SK-N-DZ (cell line): ENCODE results near the gene NUTF2.
"Not testable (repeated sequence)": the region's sequence is repeated elsewhere in the genome, so short reads cannot be mapped to it uniquely, and the experiment has no call there.

ENCODE experiments used
- DNase-seq: peaks from one replicate; pipeline ENCODE4 v3.0.0-alpha.2; 2015; ENCODE audit warnings: low spot score

The NUTF2 gene

GRCh38 chr16:67883146-67883871 is 36.6 kb downstream of the NUTF2 start:
- no peak for DNase-seq

DNA sequence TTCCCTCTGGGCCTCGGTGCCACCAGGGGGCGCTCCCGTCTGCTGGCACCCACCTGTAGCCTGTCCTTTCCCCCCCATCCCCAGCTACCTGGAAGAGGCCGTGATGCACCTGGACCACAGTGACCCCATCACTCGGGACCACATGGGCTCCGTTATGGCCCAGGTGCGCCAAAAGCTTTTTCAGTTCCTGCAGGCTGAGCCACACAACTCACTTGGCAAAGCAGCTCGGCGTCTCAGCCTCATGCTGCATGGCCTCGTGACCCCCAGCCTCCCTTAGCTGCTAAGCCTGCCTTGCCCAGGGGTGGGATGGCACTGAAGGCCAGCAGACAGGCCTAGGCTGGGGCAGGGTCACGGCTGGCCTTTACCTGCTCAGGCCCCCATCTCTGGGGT is 37.1 kb downstream of the NUTF2 start:
- DNase-seq, result peak; percentile 38

- peak; percentile 84 for DNase-seq
Measured at GRCh38 chr16:67884684-67885083, 38.0 kb downstream of the NUTF2 start, which contains the start of gene NRN1L. Gene NRN1L (plus strand): TSS chr16:67884885. CDS start chr16:67884904, 19 bp downstream.

GRCh38 chr16:67885545-67885944 is 38.8 kb downstream of the NUTF2 start:
- DNase-seq, result no peak

GRCh38 chr16:67885976-67886375 is 39.2 kb downstream of the NUTF2 start:
- no peak for DNase-seq

DNA sequence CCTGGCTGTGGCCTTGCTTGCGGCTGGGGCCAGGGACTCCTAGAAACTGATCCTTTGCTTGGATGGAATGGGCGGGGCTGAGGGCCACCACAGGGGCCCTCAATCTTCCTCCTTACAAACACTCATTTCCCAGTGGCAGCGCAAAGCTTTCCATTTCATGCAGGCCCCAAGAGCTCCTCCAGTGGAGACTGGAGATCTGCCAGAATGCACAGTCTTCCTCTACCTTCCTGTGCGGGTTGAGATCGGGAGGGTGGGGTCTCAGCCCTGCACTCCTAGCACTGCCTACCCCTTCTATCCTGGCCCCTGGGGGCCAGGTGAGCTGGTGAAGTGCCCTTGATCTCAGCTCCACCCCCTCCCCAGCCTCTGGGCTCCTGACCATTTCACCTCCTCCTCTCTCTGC is 39.7 kb downstream of the NUTF2 start:
- DNase-seq, result no peak

GRCh38 chr16:67888331-67888730 is 41.6 kb downstream of the NUTF2 start:
- DNase-seq, result no peak

DNA sequence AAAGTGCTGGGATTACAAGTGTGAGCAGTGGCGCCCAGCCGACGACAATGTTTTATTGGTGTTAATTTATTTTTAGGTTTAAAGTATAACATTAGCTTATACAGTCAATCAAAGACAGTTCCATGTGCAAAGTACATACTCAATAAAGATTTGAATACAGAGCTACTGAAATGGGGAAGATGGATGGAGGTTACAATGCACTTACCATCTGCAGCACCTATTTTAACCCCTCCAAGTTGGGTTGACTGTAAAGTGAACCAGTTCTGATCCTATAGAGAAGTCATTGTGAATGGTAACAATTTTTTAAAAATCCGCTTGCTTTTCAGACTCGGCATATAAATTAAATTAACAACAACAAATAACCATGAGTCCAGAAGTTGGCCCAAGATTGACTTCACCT is 45.6 kb downstream of the NUTF2 start:
- no peak for DNase-seq

DNA sequence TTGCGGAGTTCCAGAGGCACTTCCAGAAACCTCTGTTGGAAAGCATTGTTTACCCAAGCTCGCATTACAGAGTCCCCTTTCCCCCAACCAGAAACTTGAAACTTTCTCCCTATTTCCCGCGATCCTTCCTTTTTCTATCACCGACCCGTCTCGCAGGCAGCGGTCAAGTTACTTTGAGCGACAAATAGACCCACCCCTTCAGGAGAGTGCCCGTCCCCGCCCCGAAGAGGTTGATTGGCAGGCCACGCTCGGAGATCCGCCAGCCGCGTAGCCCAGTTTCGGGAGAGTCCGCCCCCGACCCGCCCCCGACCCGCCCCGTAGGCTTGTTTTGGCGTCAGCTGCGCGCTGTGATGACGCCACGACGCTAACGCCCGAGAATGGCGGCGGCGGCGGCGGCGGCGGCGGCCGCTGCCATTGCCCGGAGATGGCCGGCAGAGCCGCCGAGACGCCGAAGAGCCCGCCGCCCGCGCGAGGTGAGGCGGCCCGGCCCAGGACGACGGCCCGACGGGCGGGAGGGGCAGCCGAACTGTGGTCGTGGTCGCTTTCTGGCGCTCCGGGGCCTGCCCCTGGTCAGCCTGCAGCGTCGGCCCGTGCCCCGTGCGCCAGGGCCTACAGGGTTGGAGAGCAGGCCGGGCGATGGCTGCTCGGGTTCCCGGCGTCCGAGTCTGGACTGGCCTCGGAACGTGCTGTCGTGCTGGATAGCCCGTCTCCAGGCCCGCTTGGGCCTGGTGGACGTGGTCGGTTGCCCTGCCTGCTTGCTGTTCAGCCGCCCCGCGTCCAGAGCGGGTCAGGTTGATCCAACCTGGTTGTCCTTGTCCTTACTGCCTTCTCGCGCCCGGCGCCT is 46.4 kb downstream of the NUTF2 start, which contains the start of gene PSKH1:
TSS of gene PSKH1 (plus strand) at position 356 of the 844 bp plus-strand sequence. CDS start 15,496 bp downstream, outside the sequence.
- DNase-seq, result peak; percentile 93

- no peak for DNase-seq
Measured at GRCh38 chr16:67893743-67894399, 47.1 kb downstream of the NUTF2 start.

- DNase-seq, result no peak
Measured at GRCh38 chr16:67897231-67897630, 50.5 kb downstream of the NUTF2 start.

DNA sequence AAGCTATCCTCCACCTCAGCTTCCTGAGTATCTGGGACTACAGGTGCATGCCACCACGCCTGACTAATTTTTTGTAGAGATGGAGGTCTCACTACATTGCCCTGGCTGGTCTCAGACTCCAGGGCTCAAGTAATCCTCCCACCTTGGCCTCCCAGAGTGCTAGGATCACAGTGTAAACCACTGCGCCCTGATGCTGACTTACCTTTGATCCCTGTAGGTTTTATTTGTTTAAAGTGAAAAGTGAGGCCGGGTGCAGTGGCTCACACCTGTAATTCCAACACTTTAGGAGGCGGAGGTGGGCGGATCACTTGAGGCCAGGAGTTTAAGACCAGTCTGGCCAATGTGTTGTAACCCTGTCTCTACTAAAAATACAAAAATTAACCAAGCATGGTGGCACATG is 55.0 kb downstream of the NUTF2 start:
- no peak for DNase-seq

- DNase-seq, result no peak
Measured at GRCh38 chr16:67902831-67903230, 56.1 kb downstream of the NUTF2 start.

DNA sequence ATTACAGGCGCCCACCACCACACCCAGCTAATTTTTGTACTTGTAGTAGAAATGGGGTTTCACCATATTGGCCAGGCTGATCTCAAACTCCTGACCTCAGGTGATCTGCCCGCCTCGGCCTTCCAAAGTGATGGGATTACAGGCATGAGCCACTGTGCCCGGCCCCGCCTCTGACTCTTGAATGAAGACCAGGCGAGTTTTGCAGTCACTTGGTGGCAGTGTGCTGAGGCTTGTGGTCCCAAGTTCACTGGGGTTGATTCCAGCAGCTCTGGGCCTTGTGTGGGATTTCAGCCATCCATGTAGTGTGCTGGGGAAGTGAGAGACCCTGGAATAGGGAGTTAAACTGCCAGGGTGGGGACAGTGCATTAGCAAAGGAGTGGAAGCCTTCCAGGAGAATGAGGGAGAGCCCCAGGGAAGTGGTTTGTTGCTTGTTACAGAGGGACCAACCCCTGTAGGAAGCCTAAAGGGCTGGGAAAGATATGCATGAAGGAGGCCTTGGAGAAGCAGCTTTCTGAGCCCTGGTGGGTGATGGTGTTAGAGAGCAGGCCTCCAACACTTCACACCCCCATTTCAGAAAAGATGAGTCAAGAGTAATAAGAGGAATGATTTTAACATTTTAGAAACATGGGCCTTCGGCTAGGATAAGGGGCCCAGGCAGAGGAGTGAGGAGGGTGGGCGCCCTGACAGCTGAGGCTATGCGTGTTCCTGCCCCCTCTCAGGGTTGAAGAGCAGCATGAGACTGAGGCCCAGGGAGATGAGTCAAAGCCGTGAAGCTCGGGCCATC is 60.9 kb downstream of the NUTF2 start:
- no peak for DNase-seq

DNA sequence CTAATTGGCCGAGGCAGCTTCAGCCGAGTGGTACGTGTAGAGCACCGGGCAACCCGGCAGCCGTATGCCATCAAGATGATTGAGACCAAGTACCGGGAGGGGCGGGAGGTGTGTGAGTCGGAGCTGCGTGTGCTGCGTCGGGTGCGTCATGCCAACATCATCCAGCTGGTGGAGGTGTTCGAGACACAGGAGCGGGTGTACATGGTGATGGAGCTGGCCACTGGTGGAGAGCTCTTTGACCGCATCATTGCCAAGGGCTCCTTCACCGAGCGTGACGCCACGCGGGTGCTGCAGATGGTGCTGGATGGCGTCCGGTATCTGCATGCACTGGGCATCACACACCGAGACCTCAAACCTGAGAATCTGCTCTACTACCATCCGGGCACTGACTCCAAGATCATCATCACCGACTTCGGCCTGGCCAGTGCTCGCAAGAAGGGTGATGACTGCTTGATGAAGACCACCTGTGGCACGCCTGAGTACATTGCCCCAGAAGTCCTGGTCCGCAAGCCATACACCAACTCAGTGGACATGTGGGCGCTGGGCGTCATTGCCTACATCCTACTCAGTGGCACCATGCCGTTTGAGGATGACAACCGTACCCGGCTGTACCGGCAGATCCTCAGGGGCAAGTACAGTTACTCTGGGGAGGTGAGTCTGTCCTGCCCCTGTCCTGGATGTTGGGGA is 62.5 kb downstream of the NUTF2 start:
- DNase-seq, result no peak

GRCh38 chr16:67910158-67910557 is 63.4 kb downstream of the NUTF2 start:
- DNase-seq, result no peak

DNA sequence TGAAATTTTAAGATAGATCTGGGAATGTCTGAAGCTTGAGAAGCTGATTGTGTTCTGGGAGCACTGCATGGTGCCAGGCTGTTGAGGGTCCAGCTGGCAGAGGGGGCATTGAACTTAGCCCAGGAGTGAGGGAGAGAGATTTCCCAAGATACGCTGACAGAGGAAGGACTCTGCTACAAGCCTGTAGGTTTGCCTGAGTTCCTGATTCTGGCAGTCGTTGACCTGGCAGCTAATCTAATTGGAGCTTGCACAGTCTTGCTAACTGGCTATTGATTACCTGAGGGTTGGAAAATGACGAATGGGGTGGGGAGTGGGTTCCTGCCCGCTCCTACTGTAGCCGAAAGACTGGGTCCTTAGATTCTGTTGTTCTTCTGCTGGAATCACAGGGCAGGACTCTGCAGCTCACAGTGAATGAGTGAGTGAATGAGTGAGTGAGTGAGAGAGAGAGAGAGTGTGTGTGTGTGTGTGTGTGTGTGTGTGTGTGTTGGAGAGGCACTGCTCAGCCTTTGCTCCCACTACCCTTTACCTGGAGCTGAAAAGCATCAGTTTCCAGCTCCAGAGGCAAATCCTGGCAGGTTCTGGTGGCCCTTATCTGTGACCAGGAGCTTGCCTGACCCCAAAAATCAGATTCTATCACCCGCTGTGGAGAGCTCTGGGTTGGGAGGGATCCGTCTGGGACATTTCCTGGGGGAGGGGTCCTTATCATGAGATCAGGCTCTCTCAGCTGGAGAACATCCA is 68.2 kb downstream of the NUTF2 start:
- DNase-seq, result no peak

DNA sequence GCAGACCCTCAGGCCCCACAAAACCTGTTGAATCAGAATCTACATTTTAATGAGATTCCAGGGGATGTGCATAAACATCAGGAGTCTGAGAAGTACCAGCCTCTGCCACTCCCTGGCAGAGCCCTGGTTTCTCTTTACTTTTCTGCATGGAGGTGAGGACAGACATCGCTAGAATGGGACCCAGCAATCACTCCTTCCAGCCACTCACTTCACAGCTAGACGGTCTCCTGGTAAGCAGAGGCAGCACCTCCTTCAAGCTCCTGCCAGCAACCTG is 68.7 kb downstream of the NUTF2 start:
- DNase-seq, result not testable (repeated sequence)

DNA sequence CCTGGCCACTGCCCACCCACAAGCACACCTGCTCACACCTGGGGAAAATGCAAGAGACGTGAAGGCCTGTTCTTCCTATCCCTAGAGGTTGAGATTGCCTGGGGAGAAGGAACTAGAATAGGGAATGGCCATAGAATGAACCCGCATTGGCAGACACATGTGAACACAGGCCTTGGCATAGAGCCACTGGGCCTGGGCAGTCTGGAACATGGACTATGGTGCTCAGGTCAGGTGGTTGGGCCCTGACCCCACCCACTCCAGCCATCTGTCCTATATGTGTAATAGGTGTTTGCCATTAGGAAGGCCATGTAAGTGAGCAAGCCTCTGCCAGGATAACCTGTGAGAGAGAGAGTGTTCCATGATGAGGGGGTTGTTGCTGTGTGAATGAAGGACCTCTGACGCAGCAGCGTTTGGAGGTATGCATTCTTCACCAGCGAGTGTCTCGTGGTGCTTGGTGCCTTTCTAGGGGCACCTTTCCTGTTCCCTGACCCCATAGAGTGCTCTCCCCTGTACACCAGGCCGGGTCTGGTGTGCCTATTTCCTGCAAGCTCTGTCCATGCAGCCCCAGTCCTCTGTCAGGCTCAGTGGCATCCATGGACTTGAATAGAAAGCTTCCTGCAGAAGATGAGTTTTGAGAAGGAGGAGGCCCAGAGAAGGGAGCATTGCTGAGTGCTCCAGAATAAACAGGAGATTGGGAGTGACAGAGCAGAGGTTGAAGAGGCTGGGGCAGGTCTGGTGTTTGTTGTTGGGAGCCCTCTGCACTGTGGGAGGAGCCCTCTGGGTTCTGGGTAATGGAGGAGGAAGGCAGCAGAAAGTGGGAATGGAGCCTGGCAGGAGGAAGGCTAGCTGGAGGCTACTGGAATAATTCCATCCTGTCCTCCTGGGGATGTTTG is 69.3 kb downstream of the NUTF2 start:
- DNase-seq, result no peak
